HEK293 (cell line): ENCODE measurements around the gene EPHX1.
"Not testable (repeated sequence)": the region's sequence is repeated elsewhere in the genome, so short reads cannot be mapped to it uniquely, and the experiment has no call there.

Experiments used
- CTCF ChIA-PET: fragments of 350-600 bp; formaldehyde crosslinking; extraction: SDS; loops from one replicate; lab custom pipeline; 2021; ENCODE audit warnings: antibody characterized with exemption; lab: Yijun Ruan, JAX
- POLR2A ChIA-PET: fragments of 300-600 bp; formaldehyde crosslinking; extraction: SDS; loops from one replicate; lab custom pipeline; 2020; ENCODE audit warnings: antibody characterized with exemption, inconsistent platforms; lab: Yijun Ruan, JAX
- H3K27ac ChIP-seq: fragments of 200-500 bp; sonication (Bioruptor generic); 2 replicates; pipeline ENCODE4 v1.5.1; 2014; ENCODE audit warnings: low read depth, low read length, control low read depth, inconsistent platforms; ENCODE audit errors: extremely low read depth
- H3K36me3 ChIP-seq, 2 experiments: fragments of 200-500 bp in 1 of 2; sonication (Bioruptor generic) in 1 of 2; 1 replicate in 1 of 2; 2 replicates in 1 of 2; pipeline ENCODE4 v1.5.1; 2014 to 2017; ENCODE audit warnings: inconsistent platforms in 2 of 2, low read length in 2 of 2; ENCODE audit not compliant: control insufficient read depth in 2 of 2, insufficient read depth in 1 of 2
- H3K4me1 ChIP-seq: fragments of 200-500 bp; sonication (Bioruptor generic); 2 replicates; pipeline ENCODE4 v1.5.1; 2014; ENCODE audit warnings: mild to moderate bottlenecking, low read length, inconsistent platforms; ENCODE audit not compliant: control insufficient read depth, insufficient read depth
- H3K4me3 ChIP-seq: 2 replicates; pipeline ENCODE4 v1.5.1; 2011; ENCODE audit warnings: low read depth, mild to moderate bottlenecking, control low read depth, low read length, moderate library complexity
- H3K9me3 ChIP-seq: fragments of 200-500 bp; sonication (Bioruptor generic); 2 replicates; pipeline ENCODE4 v1.5.1; 2014; ENCODE audit warnings: low read depth, low read length, inconsistent platforms; ENCODE audit not compliant: control insufficient read depth, insufficient read depth
- EGR2 ChIP-seq: fragments of 450-650 bp; formaldehyde crosslinking; IDR thresholded peaks from 2 replicates; pipeline ENCODE4 v1.5.1; 2016; ENCODE audit warnings: low read depth, missing biosample characterization, missing genetic modification characterization
- GLIS1 ChIP-seq: fragments of 450-650 bp; formaldehyde crosslinking; IDR thresholded peaks from 2 replicates; pipeline ENCODE4 v1.5.1; 2016; ENCODE audit warnings: missing biosample characterization, missing genetic modification characterization
- YY2 ChIP-seq: fragments of 450-650 bp; formaldehyde crosslinking; IDR thresholded peaks from 2 replicates; pipeline ENCODE4 v1.5.1; 2016; ENCODE audit warnings: missing biosample characterization, missing genetic modification characterization
- ZBTB1 ChIP-seq: fragments of 450-650 bp; formaldehyde crosslinking; IDR thresholded peaks from 2 replicates; pipeline ENCODE4 v1.5.1; 2016; ENCODE audit warnings: missing biosample characterization, missing genetic modification characterization
- ZBTB17 ChIP-seq: fragments of 450-650 bp; formaldehyde crosslinking; IDR thresholded peaks from 2 replicates; pipeline ENCODE4 v1.5.1; 2016; ENCODE audit warnings: missing biosample characterization, missing genetic modification characterization
- ZFP69B ChIP-seq: fragments of 450-650 bp; formaldehyde crosslinking; IDR thresholded peaks from 2 replicates; pipeline ENCODE4 v1.5.1; 2016; ENCODE audit warnings: missing biosample characterization, missing genetic modification characterization
- ZNF121 ChIP-seq: fragments of 450-650 bp; formaldehyde crosslinking; IDR thresholded peaks from 2 replicates; pipeline ENCODE4 v1.5.1; 2016; ENCODE audit warnings: missing biosample characterization, missing genetic modification characterization
- ZNF521 ChIP-seq: fragments of 450-650 bp; formaldehyde crosslinking; IDR thresholded peaks from 2 replicates; pipeline ENCODE4 v1.5.1; 2017; ENCODE audit warnings: missing biosample characterization, mild to moderate bottlenecking, missing genetic modification characterization
- ZNF530 ChIP-seq: fragments of 450-650 bp; formaldehyde crosslinking; IDR thresholded peaks from 2 replicates; pipeline ENCODE4 v1.5.1; 2016; ENCODE audit warnings: low read depth, missing biosample characterization, missing genetic modification characterization
- ZNF548 ChIP-seq: fragments of 450-650 bp; formaldehyde crosslinking; IDR thresholded peaks from 2 replicates; pipeline ENCODE4 v1.5.1; 2016; ENCODE audit warnings: missing biosample characterization, missing genetic modification characterization
- ZNF571 ChIP-seq: fragments of 450-650 bp; formaldehyde crosslinking; IDR thresholded peaks from 2 replicates; pipeline ENCODE4 v1.5.0; 2017; ENCODE audit warnings: missing biosample characterization, missing genetic modification characterization
- ZNF654 ChIP-seq: fragments of 450-650 bp; formaldehyde crosslinking; IDR thresholded peaks from 2 replicates; pipeline ENCODE4 v1.5.1; 2016; ENCODE audit warnings: low read depth, missing biosample characterization, missing genetic modification characterization
- ZNF76 ChIP-seq: fragments of 450-650 bp; formaldehyde crosslinking; IDR thresholded peaks from 2 replicates; pipeline ENCODE4; 2016; ENCODE audit warnings: low read depth, missing biosample characterization, missing genetic modification characterization, borderline replicate concordance
- ZNF776 ChIP-seq: fragments of 450-650 bp; formaldehyde crosslinking; IDR thresholded peaks from 2 replicates; pipeline ENCODE4 v1.5.0; 2017; ENCODE audit warnings: missing biosample characterization, missing genetic modification characterization, borderline replicate concordance
- ZNF785 ChIP-seq: fragments of 450-650 bp; formaldehyde crosslinking; IDR thresholded peaks from 2 replicates; pipeline ENCODE4 v1.5.1; 2016; ENCODE audit warnings: missing biosample characterization, missing genetic modification characterization
- TF ChIP-seq, protein P1 (sequence below): fragments of 450-650 bp; IDR thresholded peaks from 2 replicates; pipeline ENCODE4 v1.5.1; 2018; ENCODE audit warnings: missing biosample characterization, mild to moderate bottlenecking, missing genetic modification characterization
- TF ChIP-seq, protein P2 (sequence below): IDR thresholded peaks from 2 replicates; pipeline ENCODE4 v1.6.1; 2011; ENCODE audit warnings: mild to moderate bottlenecking, low read depth, low read length, borderline replicate concordance

Gene EPHX1

GRCh38 chr1:225836296-225836695 is 26.4 kb downstream of the EPHX1 start:
- POLR2A ChIA-PET, H3K4me3 ChIP-seq, H3K27ac ChIP-seq, H3K4me1 ChIP-seq, H3K9me3 ChIP-seq: not testable (repeated sequence)
- peak; percentile 98 for TF ChIP-seq ZNF121 (tag by site-specific recombination)
- H3K36me3 ChIP-seq: peaks cover 26 to 58% of the 10 kb centered on the region in 2 experiments
- CTCF ChIA-PET: interaction anchor here (0.7 to 1.1 kb wide), 3 partner anchors 19 to 483 kb away, joined by 3 to 4 read pairs (median 3); no protein-coding TSS in a partner anchor

DNA sequence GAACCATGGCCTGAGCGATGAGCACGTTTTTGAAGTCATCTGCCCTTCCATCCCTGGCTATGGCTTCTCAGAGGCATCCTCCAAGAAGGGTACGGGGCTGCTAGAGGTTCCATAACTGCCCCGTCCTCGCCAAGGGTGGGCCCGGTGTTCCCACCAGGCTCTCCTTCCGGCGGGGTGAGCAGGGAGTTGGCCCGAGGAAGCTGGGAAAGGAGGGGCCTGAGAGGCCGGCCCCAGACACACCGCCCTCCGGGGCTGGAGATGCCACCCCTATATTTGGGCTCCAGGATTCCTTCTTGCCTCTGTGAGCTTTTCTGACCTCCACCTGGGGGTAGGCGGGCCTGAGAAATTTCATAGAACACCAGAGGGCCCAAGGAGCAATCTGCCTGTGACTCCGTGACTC is 28.9 kb downstream of the EPHX1 start:
- no peaks in the 10 kb centered on the region for H3K9me3 ChIP-seq
- TF ChIP-seq ZNF654 (tag by site-specific recombination) (no peak), ZBTB17 (tag by site-specific recombination) (no peak), ZNF530 (tag by site-specific recombination) (no peak), ZNF548 (tag by site-specific recombination) (no peak), ZBTB1 (tag by site-specific recombination) (no peak), ZFP69B (tag by site-specific recombination) (no peak), ZNF571 (tag by site-specific recombination) (no peak)
- TF ChIP-seq, protein P1, sequence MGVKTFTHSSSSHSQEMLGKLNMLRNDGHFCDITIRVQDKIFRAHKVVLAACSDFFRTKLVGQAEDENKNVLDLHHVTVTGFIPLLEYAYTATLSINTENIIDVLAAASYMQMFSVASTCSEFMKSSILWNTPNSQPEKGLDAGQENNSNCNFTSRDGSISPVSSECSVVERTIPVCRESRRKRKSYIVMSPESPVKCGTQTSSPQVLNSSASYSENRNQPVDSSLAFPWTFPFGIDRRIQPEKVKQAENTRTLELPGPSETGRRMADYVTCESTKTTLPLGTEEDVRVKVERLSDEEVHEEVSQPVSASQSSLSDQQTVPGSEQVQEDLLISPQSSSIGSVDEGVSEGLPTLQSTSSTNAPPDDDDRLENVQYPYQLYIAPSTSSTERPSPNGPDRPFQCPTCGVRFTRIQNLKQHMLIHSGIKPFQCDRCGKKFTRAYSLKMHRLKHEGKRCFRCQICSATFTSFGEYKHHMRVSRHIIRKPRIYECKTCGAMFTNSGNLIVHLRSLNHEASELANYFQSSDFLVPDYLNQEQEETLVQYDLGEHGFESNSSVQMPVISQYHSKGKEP (tag by site-specific recombination): no peak
- TF ChIP-seq, protein P2, sequence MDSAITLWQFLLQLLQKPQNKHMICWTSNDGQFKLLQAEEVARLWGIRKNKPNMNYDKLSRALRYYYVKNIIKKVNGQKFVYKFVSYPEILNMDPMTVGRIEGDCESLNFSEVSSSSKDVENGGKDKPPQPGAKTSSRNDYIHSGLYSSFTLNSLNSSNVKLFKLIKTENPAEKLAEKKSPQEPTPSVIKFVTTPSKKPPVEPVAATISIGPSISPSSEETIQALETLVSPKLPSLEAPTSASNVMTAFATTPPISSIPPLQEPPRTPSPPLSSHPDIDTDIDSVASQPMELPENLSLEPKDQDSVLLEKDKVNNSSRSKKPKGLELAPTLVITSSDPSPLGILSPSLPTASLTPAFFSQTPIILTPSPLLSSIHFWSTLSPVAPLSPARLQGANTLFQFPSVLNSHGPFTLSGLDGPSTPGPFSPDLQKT: no peak
- TF ChIP-seq, all 188 proteins: peak for 0
- Histone ChIP-seq H3K27ac (no peak overlapping the region), H3K4me1 (no peaks in the 10 kb centered on the region), H3K4me3 (no peak overlapping the region), H3K36me3 (peaks cover 10 to 52% of the 10 kb centered on the region in 2 experiments; a peak in 2 of 3 replicates)
- ChIA-PET POLR2A (no interaction called here), CTCF (interaction anchor here (1.1 to 1.5 kb wide), 3 partner anchors 7 to 358 kb away, joined by 3 to 7 read pairs (median 4); no protein-coding TSS in a partner anchor)

DNA sequence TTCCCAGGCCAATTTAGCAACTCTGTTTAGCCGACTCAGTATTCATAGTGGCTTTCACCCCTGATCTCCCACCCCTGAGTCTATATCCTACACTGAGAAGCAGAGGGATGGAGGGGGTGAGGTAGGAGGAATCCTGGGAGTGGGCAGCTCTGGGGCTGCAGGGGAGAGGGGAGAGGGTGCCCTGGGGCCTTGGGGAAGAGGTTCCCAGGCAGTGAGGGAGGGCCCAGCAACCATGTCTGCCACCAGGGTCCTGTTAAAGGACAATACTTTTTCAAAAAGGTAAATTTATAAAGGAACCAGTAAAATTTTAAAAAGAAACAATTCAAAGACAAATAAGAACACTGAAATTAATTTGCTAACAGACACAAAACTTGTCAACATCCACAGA is 30.3 kb downstream of the EPHX1 start:
- TF ChIP-seq EGR2 (tag by site-specific recombination): peak; percentile 11; the same call in 1 of the 2 replicates
- no peak for TF ChIP-seq ZNF76
- no peak for TF ChIP-seq ZNF776 (tag by site-specific recombination)
- TF ChIP-seq ZNF521 (tag by site-specific recombination): no peak
- Histone ChIP-seq H3K27ac (no peak overlapping the region), H3K9me3 (no peaks in the 10 kb centered on the region), H3K4me1 (no peaks in the 10 kb centered on the region), H3K36me3 (peaks cover 10 to 57% of the 10 kb centered on the region in 2 experiments; a peak in 2 of 3 replicates), H3K4me3 (no peak overlapping the region)
- ChIA-PET POLR2A (interaction anchor here (2.0 kb wide), 1 partner anchor 63 kb away, joined by 5 read pairs; the partner anchor contains the start of gene SRP9), CTCF (interaction anchor here (0.9 to 1.6 kb wide), 4 partner anchors 71 to 365 kb away, joined by 3 to 11 read pairs (median 4); no protein-coding TSS in a partner anchor)

DNA sequence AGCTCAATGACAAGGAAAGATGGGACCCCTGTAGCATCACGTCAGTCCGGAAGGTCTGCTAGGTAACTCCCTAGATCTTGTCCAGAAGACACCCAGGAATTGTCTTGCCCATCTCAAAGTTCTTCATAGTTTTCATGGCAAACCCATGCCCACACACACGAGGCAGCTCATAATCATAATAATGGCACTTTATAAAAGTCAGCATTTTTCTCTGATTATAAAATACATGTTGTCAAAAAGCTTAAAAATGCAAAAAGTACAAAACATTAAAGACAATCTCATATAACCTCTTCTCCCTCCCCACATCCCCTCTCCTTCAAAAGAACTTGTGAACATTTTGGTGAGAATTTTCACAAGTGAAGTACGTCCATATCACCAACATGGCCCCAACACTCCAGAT is 30.8 kb downstream of the EPHX1 start:
- no peaks in the 10 kb centered on the region for H3K9me3 ChIP-seq
- TF ChIP-seq YY2 (tag by site-specific recombination): no peak
- no peak for TF ChIP-seq GLIS1
- TF ChIP-seq ZFP69B (tag by site-specific recombination): no peak
- no peak for TF ChIP-seq ZNF785
- CTCF ChIA-PET: interaction anchor here (0.6 to 1.6 kb wide), 5 partner anchors 63 to 366 kb away, joined by 3 to 11 read pairs (median 4); partner anchors contain the start of gene SRP9
- H3K4me3 ChIP-seq: no peak overlapping the region
- POLR2A ChIA-PET: interaction anchor here (2.0 kb wide), 1 partner anchor 63 kb away, joined by 5 read pairs; the partner anchor contains the start of gene SRP9
- H3K4me1 ChIP-seq: no peaks in the 10 kb centered on the region
- peaks cover 6 to 56% of the 10 kb centered on the region in 2 experiments; a peak in 2 of 3 replicates for H3K36me3 ChIP-seq
- H3K27ac ChIP-seq: no peak overlapping the region
